TTC549 (cell line): ENCODE data around the gene NCS1.

Experiments
- FAIRE-seq: peaks from 2 replicates; lab custom pipeline; 2012; peaks lifted over from hg19 to GRCh38; lab: Jason Lieb, UNC

The NCS1 gene

DNA sequence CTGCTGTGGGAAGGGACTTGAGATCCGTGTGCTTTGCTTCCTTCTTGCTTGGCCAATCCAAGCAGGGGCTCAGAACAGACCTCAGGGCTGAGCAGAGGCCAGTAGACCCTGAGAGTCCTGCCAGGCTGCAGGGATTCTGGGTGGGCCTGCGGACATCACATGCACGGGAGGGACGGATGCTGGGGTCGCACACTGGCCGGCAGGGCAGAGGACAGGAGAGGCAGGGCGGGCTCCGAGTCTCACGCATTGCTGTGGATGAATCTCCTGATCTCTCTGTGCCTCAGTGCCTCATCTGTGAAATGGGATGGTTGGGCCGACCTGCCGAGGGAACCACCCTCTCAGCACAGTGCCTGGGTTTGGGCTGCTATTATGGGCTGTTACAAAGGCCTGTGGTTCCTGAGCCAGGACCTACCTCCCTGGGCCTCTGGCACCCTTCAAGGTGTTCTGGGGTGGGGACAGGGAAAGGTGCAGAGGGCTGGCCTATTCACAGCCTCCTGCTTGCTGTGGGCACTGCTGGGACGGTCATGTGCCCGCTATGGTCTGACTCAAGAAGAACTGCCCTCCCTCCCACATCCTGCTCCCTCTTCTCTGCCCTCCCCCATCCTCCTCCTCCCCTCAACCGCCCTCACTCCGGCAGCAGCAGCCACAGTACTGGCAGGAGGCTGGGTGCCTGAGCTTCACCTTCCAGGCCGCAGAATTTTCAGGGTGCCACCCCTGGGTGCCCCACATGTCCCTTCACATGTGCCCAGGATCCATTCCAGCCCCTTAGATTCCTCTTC is 43.3 kb downstream of the NCS1 start:
- FAIRE-seq, result no peak

DNA sequence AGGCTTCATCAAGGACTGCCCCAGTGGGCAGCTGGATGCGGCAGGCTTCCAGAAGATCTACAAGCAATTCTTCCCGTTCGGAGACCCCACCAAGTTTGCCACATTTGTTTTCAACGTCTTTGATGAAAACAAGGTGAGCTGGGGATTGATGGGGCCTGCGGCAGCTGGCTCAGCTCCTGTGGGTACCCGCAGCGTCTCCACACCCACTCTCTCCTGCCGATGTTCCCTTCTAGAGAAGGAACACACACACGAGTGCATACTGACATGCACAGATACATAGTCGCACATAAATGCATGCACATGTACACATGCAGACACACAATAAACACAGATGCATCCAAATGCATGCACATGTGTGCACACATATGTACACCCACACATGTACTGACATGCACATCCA is 45.6 kb downstream of the NCS1 start:
- no peak for FAIRE-seq

DNA sequence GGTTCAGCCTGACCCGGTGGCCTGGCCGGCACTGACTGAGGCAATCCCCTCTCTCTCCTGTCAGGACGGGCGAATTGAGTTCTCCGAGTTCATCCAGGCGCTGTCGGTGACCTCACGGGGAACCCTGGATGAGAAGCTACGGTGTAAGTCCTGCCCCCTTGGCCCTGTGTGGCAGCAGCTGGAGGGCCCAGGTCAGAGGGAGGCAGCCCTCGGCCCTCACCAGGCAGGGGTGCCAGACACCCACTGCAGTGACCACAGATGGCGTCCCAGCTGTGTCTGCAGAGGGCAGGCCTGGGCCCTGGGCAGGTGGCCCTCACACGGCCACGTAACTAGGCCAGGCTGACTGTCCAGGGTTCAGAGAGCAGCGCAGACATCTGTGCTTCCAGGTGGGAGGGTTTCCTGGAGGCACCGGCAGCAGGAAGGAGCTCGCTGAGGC is 47.5 kb downstream of the NCS1 start:
- no peak for FAIRE-seq

DNA sequence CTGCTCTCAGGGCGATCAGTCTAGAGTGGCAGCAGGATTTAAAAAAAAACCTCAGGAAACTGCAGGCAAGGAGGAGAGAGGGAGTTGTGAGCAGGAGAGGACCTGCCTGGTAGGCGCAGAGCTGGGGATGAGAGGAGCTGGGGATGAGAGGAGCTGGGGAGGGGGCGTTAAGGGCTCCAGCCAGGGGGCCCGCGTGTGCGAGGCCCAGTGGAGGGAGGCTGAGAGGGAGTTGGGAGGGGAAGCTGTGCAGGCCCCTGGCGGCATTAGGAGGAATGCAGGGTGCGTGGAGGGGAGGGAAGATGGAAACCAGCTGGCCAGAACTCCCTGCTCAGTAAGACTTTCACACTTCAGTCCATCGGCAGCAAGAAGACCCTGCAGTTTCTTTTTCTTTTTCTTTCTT is 48.1 kb downstream of the NCS1 start:
- no peak for FAIRE-seq

DNA sequence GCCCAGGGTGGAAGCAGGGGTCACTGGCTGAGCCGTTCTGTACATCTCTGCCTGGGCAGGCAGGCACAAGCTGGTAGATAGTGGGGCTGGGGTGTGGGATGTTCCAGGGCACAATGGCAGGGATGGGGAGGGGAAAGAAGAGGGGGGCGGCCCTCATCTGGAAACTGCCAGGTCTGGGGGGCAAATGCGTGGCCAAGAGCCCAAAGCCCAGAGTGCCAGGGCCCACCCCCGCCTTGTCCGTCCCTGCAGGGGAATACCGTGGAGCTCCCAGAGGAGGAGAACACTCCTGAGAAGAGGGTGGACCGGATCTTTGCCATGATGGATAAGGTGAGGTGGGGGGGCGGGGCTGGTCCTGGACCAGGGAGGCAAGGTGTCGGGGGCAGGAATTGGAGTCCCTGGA is 50.6 kb downstream of the NCS1 start:
- FAIRE-seq, result no peak

DNA sequence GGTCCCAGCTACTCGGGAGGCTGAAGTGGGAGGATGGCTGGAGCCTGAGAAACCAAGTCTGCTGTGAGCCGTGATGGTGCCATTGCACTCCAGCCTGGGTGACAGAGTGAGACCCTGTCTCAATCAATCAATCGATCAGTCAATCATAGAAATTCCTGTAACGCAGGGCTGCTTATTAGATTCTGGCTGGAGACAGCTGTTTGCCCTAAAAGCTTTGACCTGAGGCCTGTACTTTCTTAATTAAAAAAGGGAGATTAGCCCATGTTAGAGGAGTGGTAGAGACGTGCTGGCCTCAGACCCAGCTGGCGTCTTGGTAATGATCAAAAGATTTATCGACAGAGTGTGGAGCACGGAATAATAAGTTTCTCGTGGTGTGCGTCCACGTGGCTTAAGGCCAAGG is 52.9 kb downstream of the NCS1 start:
- FAIRE-seq, result no peak

DNA sequence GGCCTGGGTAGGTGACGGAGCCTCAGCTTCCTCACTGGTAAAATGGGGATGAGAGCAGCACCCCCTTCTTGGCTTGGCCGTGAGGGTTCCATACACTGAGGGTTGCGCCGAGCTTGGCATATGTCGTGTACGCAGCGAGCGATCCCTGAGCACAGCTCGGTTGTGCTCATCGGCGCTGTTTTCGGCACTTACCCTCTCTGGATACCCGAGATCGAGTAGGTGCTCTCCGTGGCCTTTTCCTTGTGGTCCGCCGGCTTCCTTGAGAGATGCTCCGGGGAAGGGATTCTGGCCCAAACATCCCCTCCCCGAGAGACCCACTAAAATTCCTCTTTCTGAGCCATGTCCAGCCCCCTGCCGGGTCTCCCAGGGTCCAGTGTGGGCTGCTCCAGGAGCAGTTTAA is 53.4 kb downstream of the NCS1 start:
- no peak for FAIRE-seq

DNA sequence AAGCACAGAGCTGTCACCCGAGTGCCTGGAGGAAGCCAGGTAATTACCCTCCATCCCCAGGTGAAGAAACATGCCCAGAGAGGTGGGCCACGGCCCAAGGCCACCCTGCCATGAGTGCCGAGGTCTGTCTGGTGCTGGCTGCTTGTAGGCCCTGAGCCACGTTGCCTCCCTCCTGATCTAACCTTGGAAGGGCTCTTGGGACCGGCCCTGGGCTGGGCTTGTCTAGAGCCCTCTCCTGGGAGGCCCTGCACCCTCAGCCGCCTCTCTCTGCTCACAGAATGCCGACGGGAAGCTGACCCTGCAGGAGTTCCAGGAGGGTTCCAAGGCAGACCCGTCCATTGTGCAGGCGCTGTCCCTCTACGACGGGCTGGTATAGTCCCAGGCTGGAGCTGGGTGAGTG is 53.9 kb downstream of the NCS1 start:
- no peak for FAIRE-seq

DNA sequence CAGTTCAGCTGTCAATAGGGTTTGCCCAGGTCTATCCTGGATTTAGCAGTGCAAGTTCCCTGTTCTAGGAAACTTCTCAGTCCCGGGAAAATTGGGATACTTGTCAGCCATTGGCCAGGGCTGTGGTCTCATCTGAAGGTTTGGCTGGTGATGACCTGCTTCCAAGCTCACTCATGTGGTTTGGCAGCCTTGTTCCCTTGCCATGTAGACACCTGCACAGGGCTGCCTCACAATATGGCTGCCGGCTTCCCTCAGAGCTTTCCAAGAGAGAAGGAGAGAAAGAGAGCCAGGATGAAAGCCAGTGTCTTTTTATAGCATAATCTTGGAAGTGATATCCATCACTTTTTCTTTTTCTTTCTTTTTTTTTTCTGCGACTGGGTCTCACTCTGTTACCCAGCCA is 55.6 kb downstream of the NCS1 start:
- no peak for FAIRE-seq

DNA sequence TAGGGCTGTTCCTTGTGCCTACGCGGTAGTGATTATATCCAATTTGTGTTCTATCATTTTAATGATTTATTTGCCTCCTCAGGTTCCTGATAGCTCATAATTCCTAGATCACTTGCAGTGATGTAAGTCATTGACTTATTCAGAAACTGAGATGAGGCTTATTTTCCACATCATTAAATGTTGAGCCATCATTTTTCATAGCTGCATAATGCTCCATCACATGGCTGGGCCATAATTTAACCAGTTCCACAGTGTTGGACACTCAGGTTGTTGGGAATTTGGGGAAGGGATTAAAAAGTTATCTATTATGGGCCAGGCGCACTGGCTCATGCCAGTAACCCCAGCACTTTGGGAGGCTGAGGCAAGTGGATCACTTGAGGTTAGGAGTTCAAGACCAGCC is 57.6 kb downstream of the NCS1 start:
- FAIRE-seq, result no peak

DNA sequence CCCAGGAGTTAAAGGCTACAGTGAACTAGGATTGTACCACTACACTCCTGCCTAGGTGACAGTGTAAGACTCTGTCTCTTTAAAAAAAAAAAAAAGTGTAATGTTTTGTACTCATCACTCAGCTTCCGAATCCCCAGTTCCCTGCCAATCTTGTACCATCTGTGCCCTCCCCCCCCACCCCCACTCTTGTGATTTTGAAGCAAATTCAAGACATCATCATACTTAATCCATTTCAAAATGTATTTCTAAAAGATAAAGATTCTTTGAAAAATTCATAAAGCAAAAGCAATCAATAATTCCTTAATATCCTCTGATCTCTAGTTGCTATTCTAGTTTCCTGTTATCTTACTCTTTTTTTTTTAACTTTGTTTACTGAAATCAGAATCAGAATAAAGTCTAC is 58.4 kb downstream of the NCS1 start:
- no peak for FAIRE-seq

DNA sequence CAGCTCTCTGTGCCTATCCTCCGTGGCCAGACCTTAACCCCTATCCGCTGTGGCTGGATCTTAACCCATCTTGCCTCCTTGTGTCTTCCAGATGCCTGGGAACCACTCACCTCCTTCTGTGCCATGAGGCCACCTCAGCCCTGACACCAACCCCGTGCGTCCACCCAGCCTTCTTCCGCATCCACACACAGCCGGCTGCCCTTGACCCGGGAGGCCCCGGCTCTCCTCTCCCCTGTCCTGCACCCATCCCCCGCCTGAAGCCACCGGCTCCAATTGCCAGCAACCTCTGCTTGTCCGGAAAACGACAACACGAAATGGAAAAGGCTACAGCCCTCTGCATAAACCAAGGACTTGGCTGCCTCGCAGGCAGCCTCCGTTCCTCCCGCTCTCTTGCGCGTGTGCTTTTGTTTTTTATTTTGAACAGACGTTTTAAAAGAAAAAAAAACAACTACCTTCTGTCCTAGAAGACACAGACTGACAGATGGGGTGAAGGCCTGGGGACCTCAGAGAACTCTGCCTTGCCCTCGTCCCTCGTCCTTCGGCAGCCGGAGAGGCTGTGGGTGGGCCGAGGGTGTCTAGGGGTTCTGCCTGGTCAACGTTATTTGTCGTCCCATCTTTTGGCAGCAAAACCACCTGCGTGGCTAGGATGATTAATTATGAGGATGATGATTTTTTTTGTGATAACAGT is 60.8 kb downstream of the NCS1 start:
- FAIRE-seq, result no peak

DNA sequence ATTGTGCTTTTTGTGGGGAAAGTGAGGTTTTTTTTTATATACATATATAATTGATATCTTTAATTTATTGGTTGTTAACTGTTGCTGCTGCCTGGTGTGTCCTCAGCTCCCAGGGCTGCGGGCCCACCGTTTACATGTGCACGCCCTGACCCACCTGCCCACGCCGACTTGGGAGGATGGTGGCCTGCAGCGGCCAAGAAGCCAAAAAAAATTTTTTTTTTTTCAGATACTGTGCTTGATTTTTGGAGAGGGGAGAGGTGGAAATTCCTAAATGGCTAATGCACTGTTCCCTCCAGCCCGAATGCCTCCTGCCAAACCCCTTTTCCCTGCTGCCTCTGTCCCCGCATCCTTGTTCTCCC is 61.4 kb downstream of the NCS1 start:
- FAIRE-seq, result no peak

DNA sequence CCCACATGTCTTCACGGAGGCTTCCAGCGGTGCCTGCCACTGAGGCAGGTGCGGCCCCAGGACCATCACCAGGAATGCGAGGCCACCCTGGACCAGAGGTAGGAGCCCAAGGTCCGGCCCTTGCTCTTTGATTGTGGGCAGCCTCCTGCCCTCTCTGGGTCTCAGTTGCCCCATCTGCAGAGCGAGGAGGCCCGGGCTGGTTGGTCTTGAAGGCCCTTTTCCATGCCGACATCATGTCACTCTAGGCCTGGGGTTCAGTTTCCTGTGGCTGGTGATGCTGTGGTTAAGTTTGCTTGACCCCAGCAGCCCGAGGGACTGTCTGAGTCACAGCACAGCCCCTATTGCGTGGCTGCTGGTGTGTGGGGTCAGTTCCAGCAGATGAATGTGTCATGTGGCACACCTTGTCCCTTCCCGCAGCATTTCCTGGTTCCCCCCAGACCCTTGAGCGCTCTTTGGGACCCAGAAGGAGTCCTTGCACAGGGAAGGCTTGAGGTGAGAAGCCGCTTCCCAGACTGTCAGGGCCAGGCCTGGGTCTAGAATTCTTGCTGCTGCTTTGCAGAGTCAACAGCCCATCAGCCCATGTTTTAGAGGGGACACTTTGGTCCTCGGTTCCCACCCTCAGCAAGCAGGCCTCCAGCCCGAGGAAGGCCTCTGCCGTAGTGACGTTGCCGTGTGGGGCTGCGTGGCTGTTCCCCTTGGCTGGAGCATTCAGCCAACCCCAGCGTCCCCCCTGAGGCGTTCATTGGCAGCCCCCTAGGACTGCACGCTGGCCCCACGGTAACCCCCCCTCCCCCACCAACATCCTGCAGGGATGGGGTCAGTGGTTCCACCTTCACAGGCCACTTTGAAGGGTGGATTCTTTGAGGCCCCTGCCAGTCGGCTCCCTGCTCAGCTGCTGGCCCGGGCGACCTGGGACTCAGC is 62.4 kb downstream of the NCS1 start:
- no peak for FAIRE-seq

DNA sequence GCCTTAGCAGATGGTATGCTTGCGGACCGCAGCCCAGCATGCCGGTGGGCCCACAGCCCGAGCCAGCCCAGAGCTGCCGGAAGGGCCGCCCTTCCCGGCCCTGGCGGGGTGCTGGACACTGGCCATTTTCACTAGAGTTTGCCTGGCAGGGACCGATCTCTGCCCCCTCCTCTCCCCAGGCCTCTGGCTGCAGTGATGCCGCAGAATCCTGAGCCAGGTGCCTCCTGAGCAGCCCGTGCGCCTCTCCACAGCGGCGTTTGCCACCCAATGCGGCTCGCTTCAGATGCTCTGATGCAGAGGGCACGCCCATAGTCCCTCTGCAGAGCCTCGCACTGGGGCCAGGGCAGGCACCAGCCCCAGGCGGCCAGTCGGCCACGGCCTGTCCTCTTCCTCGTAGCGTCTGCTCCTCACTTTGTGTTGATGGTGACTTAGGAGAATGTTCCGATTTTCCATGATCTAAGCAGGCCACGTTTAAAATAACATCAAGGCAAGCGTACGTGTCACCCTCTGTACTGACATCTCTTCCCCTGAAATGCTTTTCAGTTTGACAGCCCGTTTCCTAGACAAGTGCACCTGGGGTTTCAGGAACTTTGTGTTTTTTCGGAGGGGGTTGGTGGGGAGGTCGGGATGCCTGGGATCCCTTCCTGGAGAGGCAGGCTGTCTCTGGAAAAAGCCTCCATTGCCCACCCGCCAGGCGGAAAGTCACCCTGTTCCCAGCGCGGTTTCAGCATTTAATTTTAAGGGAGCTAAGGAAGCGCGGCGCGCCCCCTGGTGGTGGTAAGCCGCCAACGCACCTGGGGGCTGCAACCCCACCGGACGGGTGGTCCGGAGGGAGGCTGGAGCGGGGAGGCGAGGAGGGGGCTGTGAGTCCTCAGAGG is 63.6 kb downstream of the NCS1 start:
- FAIRE-seq, result no peak

DNA sequence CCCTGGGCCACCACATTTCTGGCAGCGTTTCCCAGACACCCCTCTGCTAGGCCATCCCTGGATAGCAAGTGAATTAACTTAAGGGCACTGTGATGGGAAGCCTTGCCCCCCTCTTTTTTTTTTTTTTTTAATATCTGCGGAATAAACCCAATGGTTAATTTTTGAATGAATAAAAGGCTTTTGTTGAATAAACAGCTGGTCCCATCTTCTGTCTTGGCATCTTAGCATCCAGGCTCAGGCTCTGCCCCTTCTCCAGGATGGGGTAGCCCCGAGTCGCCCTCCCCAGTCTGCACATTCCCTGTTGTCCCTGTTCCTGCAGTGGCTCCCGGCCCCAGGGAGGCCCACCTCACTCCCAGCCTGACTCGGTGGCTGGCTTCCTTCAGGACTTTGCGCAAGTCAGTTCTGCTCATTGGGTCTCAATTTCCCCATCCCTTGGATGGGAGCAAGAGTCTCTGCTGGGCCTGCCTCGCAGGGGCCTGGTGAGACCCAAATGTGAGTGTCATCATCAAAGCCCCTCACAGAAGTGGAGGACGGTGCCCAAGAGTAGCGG is 64.3 kb downstream of the NCS1 start:
- FAIRE-seq, result no peak

DNA sequence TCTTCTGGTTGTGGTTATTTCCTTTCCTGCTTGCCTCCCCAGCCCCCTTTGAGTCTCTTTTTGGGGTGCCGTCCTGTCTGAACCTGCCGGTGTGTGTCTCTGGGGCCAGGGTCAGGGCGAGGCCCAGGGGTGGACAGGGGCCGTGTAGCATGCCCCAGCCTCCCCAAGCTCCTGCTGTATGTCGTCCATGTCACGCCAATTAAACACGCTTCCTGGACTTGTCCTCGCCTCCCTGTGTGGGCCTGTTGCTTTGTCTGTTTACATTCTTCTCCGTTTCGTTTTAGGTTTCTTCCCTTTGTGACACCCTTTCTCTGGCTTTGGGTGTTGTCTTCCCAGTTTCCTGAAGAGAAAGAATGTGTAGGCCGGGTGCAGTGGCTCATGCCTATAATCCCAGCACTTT is 64.9 kb downstream of the NCS1 start:
- no peak for FAIRE-seq

DNA sequence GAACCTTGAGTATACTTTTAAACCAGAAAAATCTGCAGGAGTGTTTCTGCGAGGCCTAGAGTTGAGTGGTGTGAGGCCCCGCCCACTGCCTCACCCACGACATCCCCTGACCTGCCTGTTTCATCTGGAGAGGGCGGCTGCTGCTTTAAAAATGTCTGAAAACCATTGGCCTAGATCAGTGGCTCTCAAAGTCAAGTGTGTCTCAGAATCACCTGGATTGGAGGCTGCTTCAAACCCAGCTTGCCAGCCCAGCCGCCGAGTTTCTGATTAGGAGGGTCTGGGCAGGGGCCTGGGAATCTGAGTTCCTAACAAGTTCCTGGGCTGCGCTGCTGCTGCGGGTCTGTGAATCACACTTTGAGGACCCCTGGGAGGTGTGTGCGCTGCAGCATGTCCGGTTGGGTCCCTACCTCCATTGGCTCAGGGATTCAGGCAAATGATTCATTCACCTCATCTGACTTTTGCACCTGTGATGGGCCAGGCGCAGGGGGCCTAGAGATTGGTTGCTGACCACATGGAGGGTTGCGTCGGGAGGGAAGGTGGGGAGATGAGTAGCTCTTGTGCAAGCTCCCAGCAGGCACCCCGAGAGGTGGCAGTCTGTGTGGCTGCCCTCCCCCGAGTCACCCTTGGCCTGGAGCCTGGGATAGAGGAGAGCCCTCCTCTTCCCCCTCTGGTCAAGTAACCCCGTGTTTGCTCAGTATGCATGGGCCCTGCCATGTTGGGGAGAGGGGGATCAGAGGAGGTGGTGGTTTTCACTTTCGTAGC is 65.7 kb downstream of the NCS1 start:
- no peak for FAIRE-seq

DNA sequence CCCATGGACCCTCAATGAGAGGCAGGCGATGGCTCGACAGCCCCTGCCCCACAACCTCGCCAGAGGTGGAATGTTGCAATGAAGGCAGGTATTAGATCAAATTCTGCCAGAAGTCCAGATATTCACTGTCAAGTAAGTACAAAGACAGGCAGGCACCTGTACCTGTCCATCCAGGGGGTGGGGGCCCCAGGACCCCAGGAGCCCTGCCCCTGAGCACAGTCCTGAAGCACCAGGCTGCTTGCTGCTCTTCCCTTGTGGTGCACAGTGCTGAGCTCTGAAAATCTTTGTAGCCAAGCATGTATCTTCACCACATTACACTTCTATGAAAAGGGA is 67.1 kb downstream of the NCS1 start:
- no peak for FAIRE-seq

DNA sequence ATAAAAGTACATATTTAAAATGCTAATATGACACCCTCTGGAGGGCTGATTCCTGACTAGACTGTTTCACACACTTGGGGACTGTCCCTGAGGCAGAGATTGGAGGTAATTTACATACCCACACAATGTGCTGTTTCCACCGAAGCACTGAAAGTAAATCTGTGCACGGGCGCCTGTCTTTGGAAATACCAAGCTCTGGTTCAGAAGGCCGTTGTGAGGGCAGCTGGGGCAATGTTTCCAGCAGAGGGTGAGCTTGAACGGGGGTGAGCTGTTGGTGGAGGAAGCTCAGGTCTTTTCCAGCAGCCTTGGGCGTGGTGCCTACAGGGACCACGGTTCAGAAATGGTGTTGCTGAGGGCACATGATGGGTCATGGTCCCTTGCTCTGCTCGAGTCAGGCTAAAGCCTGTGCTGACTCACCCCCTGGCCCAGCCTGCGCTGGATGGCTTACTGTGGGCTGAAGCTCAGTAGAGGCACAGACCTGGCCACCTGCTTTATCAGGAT is 67.6 kb downstream of the NCS1 start:
- FAIRE-seq, result no peak
